Activated B cell treated with CpG ODN at 0.5 μM for 24 hours (primary cell): ENCODE data around the gene CRY1. TPM values are rescaled to one million over a fixed set of nuclear protein-coding genes. Genes with fewer than 3 reads are reported as not detected.

ENCODE experiments used
- ATAC-seq: fragments of 200-7000 bp; cut with Tn5 transposase; one replicate; pipeline ENCODE4 v1.10.0; 2021; ENCODE audit warnings: low read depth, mild to moderate bottlenecking, moderate library complexity
- CTCF ChIA-PET: fragments of 350-600 bp; sonication (Branson Sonifier 250); formaldehyde crosslinking; loops from one replicate; lab custom pipeline; 2021; ENCODE audit warnings: antibody characterized with exemption; lab: Charles Lee
- POLR2A ChIA-PET: fragments of 350-600 bp; sonication (Branson Sonifier 250); formaldehyde crosslinking; loops from one replicate; lab custom pipeline; 2021; ENCODE audit warnings: antibody characterized with exemption; lab: Charles Lee
- DNase-seq: peaks from one replicate; pipeline ENCODE4 v3.0.0; 2022
- H3K27ac Mint-ChIP-seq: one replicate; pipeline ENCODE4 v1.8.0; 2020; ENCODE audit warnings: mixed read lengths
- H3K27me3 Mint-ChIP-seq: one replicate; pipeline ENCODE4 v1.8.0; 2021; ENCODE audit warnings: mixed read lengths
- H3K36me3 Mint-ChIP-seq: one replicate; pipeline ENCODE4 v1.8.0; 2021; ENCODE audit warnings: low read depth, mixed read lengths
- H3K4me1 Mint-ChIP-seq: one replicate; pipeline ENCODE4 v1.8.0; 2021; ENCODE audit warnings: mixed read lengths
- H3K4me3 Mint-ChIP-seq: one replicate; pipeline ENCODE4 v1.8.0; 2020; ENCODE audit warnings: mild to moderate bottlenecking, mixed read lengths
- H3K9me3 Mint-ChIP-seq: one replicate; pipeline ENCODE4 v1.8.0; 2020; ENCODE audit warnings: mixed read lengths
- CTCF ChIP-seq: fragments of 200-600 bp; IDR thresholded peaks from one replicate; pipeline ENCODE4 v1.8.0; 2022; ENCODE audit warnings: antibody characterized with exemption, mild to moderate bottlenecking
- intact Hi-C: fragments of 100-400 bp; cut with micrococcal nuclease; formaldehyde crosslinking; loops from one replicate; pipeline ENCODE4 v1.15.1; 2024
- total RNA-seq: library from RNA; stranded (reverse); gene quantifications from 2 replicates; pipeline ENCODE4 v1.2.3, GENCODE V29; 2022

Gene CRY1
- total RNA-seq, 1 donor from 2014 or later: 7.1 TPM

DNA sequence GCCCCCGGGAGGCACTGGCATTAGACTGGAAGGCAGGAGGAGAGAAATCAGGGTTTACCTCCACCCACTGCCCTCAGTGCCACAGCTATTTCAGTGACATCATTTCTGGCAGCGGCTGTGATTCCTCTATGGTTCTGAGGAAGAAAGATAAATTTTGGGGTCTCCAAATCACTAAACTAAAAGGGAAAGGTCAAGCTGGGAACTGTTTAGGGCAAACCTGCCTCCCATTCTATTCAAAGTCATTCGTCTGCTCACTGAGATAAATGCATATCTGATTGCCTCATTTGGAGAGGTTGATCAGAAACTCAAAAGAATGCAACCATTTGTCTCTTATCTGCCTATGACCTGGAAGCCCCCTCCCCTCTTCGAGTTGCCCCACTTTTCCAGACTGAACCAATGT, 14.0 kb upstream of the CRY1 start:
- no peak overlapping the region for H3K4me3 Mint-ChIP-seq
- peaks cover 2% of the 10 kb centered on the region for H3K4me1 Mint-ChIP-seq
- DNase-seq (no peak), ATAC-seq (no peak)
- H3K27ac Mint-ChIP-seq: no peak overlapping the region
- TF ChIP-seq CTCF: no peak
- H3K27me3 Mint-ChIP-seq: peaks cover 22% of the 10 kb centered on the region
- no peaks in the 10 kb centered on the region for H3K36me3 Mint-ChIP-seq
- ChIA-PET CTCF (interaction anchor here (0.7 kb wide), 1 partner anchor 395 kb away, joined by 4 read pairs; no protein-coding TSS in a partner anchor), POLR2A (no interaction called here)
- intact Hi-C loops: no loop called here
- no peaks in the 10 kb centered on the region for H3K9me3 Mint-ChIP-seq

DNA sequence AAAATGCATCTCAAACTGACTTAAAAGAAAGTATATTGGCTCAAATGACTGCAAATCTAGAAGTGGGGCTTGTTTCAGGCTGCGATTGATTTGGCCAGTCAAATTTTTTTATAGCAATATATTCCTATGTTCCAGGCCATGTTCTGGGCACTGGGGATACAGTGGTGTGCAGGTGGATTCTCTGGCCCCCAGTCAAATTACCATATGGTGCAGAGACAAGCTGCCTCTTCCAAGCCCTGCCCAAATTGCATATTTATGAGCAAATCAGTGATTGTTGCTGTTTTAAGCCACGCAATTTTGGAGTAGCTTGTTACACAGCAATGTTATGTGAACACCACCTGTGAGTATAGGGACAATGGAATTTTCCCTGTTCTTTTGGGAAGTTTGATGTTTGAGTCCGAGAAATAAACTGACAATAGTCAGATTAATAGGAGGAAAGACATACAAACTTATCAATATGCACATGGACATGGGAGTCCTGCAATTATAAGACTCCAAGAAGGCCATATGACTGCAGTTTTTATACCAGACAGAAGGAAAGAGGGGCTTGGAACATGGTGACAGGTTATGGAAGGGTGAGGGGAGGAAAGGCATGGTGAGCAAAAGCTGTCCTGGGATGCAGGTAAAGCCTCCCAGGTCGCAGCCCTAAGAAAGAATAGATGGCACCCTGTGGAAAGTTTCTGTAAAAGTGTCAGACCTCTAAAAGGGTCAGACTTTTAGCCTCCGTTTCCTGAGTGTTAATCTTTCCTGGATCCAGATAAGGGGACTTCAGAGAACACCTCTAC, 13.1 kb upstream of the CRY1 start:
- ATAC-seq: no peak
- DNase-seq: no peak
- TF ChIP-seq CTCF: no peak
- intact Hi-C loops: no loop called here
- Mint-ChIP-seq H3K4me3 (no peak overlapping the region), H3K27ac (no peak overlapping the region), H3K36me3 (no peaks in the 10 kb centered on the region), H3K4me1 (peaks cover 2% of the 10 kb centered on the region), H3K9me3 (no peaks in the 10 kb centered on the region), H3K27me3 (peaks cover 18% of the 10 kb centered on the region)
- POLR2A ChIA-PET: no interaction called here
- CTCF ChIA-PET: interaction anchor here (3.3 kb wide), 1 partner anchor 15 kb away, joined by 23 read pairs; the partner anchor contains the start of gene CRY1

DNA sequence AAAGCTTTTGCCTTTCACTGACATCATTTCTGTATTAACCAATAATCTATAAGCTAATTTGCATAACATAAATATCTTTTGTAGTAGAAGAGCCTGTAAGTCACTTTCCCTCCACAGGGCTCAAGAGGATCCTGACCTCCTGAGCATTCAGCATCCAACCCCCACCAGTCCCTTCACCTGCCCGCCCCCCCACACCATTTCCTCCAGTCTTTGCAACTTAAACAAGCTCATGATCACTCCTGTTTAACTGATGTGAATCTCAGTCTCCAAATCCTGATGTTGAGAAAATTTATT, 12.0 kb upstream of the CRY1 start:
- Mint-ChIP-seq H3K4me1 (peaks cover 2% of the 10 kb centered on the region), H3K27me3 (peaks cover 25% of the 10 kb centered on the region), H3K36me3 (no peaks in the 10 kb centered on the region), H3K27ac (no peak overlapping the region), H3K9me3 (no peaks in the 10 kb centered on the region), H3K4me3 (no peak overlapping the region)
- ChIA-PET CTCF (interaction anchor here (1.0 to 3.3 kb wide), 4 partner anchors 14 to 719 kb away, joined by 3 to 23 read pairs (median 3); partner anchors contain the start of gene CRY1), POLR2A (interaction anchor here (1.5 kb wide), 1 partner anchor 13 kb away, joined by 3 read pairs; no protein-coding TSS in a partner anchor)
- DNase-seq (no peak), ATAC-seq (no peak)
- intact Hi-C loops: no loop called here
- no peak for TF ChIP-seq CTCF

- DNase-seq: no peak
Measured at GRCh38 chr12:107103516-107103915, 10.2 kb upstream of the CRY1 start.

More at GRCh38 chr12:107103516-107103915, 10.2 kb upstream of the CRY1 start:
- Mint-ChIP-seq H3K9me3 (no peaks in the 10 kb centered on the region), H3K27me3 (peaks cover 28% of the 10 kb centered on the region), H3K27ac (no peak overlapping the region), H3K4me1 (no peaks in the 10 kb centered on the region), H3K36me3 (no peaks in the 10 kb centered on the region), H3K4me3 (no peak overlapping the region)
- POLR2A ChIA-PET: no interaction called here
- no peak for TF ChIP-seq CTCF
- ATAC-seq: no peak
- intact Hi-C loops: loop anchor here (5.0 kb wide), 1 partner anchor 1681 kb away; no protein-coding TSS in a partner anchor
- CTCF ChIA-PET: no interaction called here
